GM12892 (cell line): Measurements from ENCODE around the gene ELL2.

Experiments
- POLR2A ChIP-seq: IDR thresholded peaks from 2 replicates; pipeline ENCODE4 v1.6.1; 2011; ENCODE audit warnings: low read depth, low read length, control low read depth
- POLR2AphosphoS5 ChIP-seq: IDR thresholded peaks from 2 replicates; pipeline ENCODE4 v1.6.1; 2011; ENCODE audit warnings: low read depth, low read length, control low read depth
- TAF1 ChIP-seq: IDR thresholded peaks from 2 replicates; pipeline ENCODE4 v1.6.1; 2011; ENCODE audit warnings: low read depth, mild to moderate bottlenecking, control low read depth, low read length, borderline replicate concordance

- no peak for TF ChIP-seq POLR2AphosphoS5
- TF ChIP-seq TAF1: no peak
- TF ChIP-seq POLR2A: no peak
Measured at GRCh38 chr5:95988877-95989276, 27.2 kb upstream of the ELL2 start.
